GM21528 (cell line): ENCODE measurements around the gene ABCC4.
"Not testable (repeated sequence)": the region's sequence is repeated elsewhere in the genome, so short reads cannot be mapped to it uniquely, and the experiment has no call there.

Experiments used
- ATAC-seq: cut with Tn5 transposase; IDR thresholded peaks from one replicate; pipeline ENCODE4 v1.9.1; 2021; ENCODE audit warnings: mild to moderate bottlenecking, moderate library complexity; ENCODE audit not compliant: unreplicated experiment, low FRiP score

Gene ABCC4

GRCh38 chr13:95201814-95202651 is 99.2 kb downstream of the ABCC4 start:
- ATAC-seq = no peak

GRCh38 chr13:95200386-95200957 is 100.8 kb downstream of the ABCC4 start:
- not testable (repeated sequence) for ATAC-seq

- no peak for ATAC-seq
These were observed 101.4 kb downstream of the ABCC4 start for GRCh38 chr13:95199896-95200295.

GRCh38 chr13:95198606-95199005 is 102.6 kb downstream of the ABCC4 start:
- not testable (repeated sequence) for ATAC-seq

DNA sequence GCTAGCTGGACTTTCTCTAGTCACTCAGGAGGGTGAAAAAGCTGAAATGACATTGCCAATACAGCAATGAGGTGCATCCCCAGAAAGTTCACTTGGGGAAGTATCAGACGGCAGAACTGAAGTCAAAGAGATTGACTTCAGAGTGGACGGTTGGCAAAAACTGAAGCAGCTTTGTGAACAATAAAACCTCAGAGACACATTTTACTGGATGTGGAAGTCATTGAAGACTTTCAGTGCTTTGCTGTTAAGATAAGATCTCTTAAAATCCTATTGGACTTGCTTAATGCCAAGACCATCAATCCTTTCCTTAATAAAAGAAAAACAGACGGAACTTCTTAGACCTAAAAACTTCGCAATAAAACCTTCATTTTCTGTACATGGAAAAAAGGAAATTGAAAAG is 103.7 kb downstream of the ABCC4 start:
- ATAC-seq = no peak

DNA sequence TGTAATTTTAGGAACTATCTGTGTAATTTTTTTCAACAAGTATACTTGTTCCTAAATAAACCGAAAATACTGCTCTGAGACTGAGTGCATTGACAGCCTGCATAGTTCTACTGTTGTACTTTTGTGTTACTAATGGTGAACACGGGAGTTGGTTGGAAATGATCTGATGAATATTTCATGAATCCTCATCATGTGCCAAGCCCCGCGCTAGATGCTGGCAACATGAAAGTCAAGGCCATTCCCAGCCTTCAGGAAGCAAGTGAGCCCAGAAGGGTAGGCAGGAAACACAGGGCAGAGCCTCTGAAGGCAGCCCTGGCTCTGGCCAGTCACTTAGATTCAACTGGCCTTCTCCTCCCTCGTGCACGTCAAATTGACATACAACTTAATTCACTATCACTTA is 106.1 kb downstream of the ABCC4 start:
- no peak for ATAC-seq

DNA sequence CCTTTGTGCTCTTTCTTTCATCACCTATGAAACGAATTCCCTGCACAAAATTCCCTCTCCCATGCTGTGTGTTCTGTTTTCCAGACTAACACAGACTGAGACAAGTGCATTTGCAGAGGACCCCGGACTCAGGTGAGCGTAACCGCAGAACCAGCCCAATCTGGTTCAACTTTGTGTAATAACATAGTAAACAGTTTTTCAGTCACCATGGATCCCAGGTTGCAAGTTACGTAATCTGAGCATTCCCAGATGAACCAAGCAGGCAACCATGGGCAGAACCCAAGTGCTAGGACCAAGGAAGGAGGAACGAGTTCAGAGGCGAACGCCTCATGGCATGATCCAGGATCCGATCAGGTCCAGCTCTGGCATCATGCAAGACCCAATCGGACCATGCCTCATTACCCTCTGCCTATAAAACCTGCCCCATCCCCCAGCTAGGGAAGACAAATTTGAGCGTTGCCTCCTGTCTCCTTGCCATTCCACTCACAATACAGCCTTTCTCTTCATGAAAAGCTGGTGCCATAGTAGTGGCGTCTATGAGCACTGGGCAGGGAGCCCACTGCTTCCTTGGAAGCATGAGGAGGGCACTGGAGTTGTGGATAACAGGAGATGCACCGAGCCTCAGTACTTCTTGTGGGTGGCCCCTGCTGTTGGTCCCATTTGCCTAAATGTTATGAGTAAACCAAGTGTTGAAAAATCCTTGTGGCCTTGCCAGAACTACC is 107.6 kb downstream of the ABCC4 start:
- no peak for ATAC-seq

DNA sequence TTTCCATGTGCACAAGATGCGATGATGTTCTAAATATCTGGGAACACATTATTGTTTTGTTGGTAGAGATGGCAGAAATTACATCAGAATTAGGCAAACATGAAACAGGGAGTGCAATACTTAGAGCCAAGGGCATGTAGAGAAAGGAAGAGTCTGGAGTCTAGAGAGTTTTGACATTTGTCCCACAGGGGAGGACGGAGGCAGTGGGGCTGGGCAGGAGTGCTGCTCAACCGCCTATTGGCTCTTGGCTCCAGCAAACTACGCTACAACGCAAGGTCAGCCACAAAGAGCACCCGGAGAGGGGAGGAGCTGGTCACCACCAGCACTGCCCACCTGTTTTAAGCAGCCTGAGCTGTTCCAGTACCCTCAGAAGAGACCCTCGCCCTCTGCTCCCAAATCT is 108.3 kb downstream of the ABCC4 start:
- no peak for ATAC-seq

- ATAC-seq = not testable (repeated sequence)
These were observed 108.7 kb downstream of the ABCC4 start for GRCh38 chr13:95192564-95192945.

DNA sequence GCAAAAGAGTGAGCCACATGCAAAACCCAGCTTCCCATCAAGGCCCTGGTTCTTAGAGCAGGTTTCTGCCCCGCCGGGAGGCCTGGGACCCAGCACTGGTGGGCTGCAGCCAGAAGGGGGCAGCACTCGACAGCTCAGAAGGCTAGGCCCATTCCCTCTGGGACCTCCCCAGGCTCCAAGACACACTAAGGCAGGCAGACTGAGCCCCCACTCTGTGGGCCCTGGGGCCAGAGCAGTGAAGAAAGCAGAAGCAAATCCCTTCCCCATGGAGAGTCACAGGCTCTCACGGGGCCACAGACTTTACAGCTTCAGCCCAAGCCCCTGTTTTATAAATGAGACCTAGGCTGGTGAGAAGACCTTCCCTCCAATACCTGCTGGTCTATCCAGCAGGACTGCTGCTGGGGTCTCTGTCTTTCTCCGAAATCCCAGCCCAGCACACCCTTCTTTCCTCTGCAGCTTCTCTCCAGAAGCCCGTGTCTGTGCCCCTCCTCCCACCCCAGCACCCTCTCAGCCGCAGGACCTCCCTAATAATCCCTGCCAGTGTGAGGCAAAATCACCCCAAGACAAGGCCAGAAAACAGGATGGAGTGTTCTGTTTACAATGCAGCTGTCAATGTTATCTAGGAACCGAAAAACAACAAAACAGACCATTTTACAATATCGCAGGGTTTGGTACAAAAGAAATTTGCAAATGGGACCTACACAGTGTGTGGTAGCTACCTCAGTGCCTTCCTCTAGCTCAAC is 109.3 kb downstream of the ABCC4 start:
- peak; percentile 91 for ATAC-seq

DNA sequence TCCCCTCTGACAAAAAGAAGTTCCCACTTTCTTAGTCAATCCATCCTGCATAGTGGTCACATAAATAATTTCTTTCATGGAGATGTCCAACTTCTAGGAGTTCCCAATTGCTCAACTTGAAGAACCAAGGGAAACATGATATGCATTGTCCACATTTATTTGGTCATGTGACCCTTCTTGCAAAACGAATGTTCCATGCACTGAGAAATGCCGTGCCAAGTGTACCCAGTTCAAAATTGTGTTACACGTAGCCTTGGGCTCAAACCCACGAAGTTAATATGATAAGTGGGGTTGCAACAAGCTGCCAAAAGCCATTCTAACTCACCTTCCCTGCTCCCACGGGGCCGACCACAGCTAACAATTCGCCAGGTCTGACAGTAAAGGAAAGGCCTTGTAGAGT is 113.1 kb downstream of the ABCC4 start:
- ATAC-seq = no peak

DNA sequence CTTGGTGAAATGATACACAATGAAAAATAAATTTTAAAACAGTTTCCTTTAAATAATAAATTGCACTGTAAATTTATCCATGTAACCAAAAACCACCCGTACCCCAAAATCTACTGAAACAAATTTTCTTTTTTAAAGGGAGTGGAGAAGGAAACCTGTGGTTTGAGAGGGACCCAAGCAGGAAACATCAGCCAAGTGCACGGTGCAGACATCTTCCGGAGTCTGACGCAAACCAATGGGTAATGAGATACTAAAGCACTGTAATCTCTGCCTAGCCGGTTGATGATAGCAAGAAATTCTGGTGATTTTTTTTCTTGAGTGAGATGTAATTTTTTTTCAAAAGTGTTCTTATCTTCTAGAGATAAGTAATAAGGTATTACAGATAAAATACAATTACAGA is 115.4 kb downstream of the ABCC4 start:
- ATAC-seq = no peak

DNA sequence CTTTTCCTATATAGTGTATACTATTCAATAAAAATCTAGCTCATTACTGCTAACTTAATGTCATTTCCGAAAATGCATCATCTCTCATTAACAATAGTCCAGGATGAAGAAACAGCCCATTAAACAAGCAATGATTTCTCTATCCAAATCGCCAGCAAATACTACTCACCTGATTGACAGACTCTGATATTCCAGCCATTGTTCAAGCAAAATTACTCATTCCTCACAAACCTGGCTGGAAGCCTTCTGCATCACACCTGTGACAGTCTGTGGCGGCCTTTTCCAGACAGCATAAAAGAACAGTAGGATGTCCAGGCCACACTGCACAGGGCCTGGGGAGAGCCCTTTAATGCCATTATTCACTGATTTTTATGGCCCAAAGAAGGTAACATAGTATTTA is 115.9 kb downstream of the ABCC4 start:
- no peak for ATAC-seq

DNA sequence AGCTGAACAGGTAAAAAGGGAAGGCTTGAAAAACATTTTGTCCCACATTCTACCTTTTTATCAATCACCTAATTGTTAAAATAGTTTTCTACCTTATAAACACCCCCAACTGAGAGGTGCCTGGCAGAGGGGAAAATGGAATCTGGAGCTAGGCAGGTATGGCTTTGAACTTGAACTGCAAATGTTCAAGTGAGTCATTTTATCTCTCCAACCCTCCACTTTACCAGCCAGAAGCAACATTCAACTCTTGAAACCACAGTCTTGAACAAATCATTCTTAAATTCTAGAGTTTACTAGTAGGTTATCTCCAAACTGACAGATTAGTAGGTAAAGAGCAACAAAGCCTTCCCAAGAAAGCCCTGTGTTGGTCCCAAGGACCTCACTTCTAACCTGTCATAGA is 116.9 kb downstream of the ABCC4 start:
- ATAC-seq = no peak

GRCh38 chr13:95182570-95183265 is 118.5 kb downstream of the ABCC4 start:
- peak; percentile 52 for ATAC-seq

DNA sequence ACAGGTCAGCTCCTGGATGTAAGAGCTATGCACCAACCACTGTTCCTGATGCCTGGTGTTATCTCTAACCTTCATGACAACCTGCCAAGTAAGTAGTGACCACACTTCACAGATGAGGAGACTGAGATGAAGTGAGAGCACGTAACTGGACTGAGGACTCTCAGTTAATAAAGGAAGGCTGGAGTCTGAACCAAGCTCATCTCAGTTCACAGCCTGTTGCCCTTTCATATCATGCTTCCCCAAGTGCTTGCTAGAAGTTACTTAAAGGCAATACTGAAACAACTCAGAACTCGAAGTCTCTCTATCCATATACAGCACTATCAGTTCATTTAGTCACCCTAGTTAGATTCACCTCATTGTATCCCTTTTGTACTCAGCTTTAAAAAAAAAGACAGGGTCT is 119.7 kb downstream of the ABCC4 start:
- peak; percentile 78 for ATAC-seq

DNA sequence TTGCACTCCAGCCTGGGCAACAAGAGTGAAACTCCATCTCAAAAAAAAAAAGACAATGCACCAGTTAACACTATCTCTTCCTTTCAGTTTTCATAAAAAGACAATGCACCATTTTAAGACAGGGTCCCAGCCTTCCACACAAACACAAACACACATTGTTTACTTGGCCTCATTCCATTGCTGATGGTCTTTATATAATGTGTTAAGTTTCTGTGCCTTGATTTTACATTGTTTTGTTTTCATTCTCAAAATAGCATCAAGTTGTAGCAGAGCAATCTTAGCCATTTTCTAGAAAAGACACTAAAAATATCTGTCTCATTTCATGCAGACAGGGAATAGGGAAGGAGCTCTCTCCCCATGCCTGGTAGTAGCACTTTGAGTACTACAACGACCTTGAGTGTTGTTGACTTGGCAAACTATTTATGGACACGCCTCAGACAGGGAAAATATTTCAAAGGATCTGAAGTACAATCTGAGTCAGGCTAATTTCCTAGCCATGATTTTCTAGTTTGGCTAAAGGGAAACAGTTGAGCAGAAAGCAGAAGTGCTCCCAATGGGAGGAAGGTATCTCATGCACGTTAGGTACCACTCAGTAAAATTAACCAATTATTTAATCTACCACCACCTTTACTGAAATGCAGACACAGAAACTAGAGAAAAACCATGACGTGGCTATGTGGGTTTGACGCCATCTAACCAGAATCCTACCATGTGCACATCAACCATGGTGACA is 120.6 kb downstream of the ABCC4 start:
- no peak for ATAC-seq

- ATAC-seq = no peak
These were observed 124.5 kb downstream of the ABCC4 start for GRCh38 chr13:95176611-95177259.

GRCh38 chr13:95174517-95174916 is 126.7 kb downstream of the ABCC4 start:
- no peak for ATAC-seq
